GM12864 (cell line): ENCODE data around the gene CIDEA.

ENCODE experiments used
- DNase-seq: peaks from one replicate; pipeline ENCODE4 v3.0.0-alpha.2; 2011; ENCODE audit warnings: low read depth
- H3K4me3 ChIP-seq: 2 replicates; pipeline ENCODE4 v1.5.1; 2011; ENCODE audit warnings: mild to moderate bottlenecking, low read depth, low read length, control low read depth
- TF ChIP-seq, protein P1 (sequence below): IDR thresholded peaks from 2 replicates; pipeline ENCODE4 v1.5.1; 2011; ENCODE audit warnings: low read depth, mild to moderate bottlenecking, moderate library complexity, low read length, control low read depth, inconsistent platforms; ENCODE audit errors: missing control alignments

The CIDEA gene

DNA sequence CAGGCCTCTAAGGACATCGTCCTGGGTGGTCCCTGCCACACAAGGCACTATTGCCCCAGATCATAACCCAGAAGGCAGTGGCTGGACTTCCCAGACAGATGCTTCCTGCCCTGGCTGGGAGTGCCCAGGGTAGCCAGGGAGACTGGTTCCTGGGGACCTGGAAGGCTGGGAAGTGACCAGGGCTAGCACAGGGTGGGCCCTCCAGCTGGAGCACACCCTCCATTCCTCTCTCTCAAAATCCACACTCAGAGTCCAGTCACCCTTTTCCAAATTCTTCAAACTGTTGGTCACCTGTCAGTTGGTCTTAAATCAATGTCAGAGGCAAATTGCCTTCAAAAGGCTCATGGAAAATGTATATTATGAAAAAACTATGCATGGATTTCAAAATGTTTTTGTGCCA lies 42.3 kb downstream of the CIDEA start:
- TF ChIP-seq, protein P1, sequence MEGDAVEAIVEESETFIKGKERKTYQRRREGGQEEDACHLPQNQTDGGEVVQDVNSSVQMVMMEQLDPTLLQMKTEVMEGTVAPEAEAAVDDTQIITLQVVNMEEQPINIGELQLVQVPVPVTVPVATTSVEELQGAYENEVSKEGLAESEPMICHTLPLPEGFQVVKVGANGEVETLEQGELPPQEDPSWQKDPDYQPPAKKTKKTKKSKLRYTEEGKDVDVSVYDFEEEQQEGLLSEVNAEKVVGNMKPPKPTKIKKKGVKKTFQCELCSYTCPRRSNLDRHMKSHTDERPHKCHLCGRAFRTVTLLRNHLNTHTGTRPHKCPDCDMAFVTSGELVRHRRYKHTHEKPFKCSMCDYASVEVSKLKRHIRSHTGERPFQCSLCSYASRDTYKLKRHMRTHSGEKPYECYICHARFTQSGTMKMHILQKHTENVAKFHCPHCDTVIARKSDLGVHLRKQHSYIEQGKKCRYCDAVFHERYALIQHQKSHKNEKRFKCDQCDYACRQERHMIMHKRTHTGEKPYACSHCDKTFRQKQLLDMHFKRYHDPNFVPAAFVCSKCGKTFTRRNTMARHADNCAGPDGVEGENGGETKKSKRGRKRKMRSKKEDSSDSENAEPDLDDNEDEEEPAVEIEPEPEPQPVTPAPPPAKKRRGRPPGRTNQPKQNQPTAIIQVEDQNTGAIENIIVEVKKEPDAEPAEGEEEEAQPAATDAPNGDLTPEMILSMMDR: no peak
- no peak overlapping the region for H3K4me3 ChIP-seq
- no peak for DNase-seq

DNA sequence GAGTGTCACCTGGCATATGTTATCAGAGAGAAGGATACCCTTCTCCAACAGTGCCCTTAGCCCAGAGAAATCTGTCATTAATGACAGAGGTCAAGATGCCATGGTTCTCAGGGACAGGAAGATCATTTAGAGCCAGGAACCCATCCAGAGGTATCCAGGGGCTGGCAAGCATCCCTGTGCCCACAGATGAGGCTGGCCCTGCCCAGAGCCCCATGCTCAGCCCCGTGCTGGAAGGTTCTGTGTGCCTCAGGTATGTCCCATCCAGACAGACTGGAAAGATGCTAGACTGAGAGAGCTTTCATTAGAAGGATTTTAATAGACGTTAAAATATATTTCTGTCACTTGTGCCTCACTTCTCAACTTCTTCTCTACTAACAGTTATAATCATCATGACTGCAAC lies 45.7 kb downstream of the CIDEA start:
- no peak for DNase-seq
- H3K4me3 ChIP-seq: no peak overlapping the region
- TF ChIP-seq, protein P1: no peak

DNA sequence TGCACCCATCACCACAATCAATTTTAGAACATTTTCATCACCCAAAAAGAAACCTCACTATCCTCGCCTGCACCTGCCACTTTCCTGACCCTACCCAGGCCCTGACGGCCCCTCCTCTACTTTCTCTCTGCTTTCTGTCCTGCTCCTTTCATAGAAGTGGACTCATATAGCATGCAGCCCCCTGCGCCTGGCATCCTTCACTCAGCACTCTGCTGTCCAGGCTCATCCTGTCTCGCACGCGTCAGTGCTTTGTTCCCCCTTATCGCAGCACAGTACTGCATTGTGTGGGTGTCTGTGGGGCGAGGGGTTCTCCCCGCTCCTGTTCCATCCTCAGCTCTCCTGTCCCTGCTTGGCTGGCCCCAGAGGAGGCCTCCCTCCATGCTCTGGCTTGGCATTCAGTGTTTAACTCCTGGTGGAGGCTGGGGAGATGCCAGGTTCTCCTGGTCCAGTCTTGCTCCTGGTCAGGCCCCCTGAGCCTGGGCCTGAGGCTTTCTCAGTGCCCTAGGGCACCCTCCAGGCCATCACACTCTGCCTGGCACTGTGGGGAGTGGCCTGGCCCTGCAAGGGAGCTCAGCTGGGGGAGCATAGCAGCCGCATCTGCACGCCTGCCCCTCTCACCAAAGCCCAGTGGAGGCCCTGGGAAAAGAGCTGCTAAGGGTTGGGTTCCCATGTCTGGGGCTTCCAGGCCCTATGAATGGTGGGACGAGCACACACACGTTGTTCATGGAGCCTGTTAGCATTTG lies 47.3 kb downstream of the CIDEA start:
- TF ChIP-seq, protein P1: no peak
- DNase-seq: no peak
- no peak overlapping the region for H3K4me3 ChIP-seq

DNA sequence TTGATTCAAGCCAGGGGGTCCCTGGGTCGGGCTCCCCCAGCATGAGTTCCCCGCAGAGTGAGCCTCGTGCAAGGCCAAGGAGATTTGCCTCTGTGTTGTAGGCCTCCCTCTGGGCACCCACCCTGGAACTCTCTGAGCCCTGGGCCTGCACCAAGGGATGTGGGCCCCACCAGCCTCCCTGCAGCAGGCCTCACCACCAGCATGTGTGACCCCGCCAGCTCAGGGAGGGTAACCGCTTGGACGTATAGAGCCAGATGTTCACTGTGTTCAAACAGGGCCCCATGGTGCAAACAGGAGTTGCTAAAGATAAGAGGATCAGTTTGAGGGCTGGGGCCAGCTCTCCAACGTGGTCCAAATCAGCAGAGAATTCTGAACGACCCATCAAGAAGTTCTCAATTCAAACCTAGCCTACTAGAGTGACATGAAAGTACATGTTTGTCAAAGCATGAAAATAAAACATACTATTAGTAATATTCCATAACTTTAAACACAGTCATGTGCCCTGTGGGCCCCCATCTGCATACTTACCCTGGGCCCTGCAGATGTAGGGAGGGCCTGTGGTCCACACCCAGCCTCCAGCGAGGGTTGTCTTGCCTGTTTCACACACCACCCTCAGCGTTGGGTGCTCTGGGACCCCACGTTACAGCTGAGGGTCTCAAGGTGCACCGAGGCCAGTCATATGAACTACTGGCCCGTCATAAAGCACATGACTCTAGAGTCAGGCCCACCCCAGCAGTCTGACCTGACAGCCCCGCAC lies 48.4 kb downstream of the CIDEA start:
- TF ChIP-seq, protein P1: no peak
- H3K4me3 ChIP-seq: no peak overlapping the region
- no peak for DNase-seq

DNA sequence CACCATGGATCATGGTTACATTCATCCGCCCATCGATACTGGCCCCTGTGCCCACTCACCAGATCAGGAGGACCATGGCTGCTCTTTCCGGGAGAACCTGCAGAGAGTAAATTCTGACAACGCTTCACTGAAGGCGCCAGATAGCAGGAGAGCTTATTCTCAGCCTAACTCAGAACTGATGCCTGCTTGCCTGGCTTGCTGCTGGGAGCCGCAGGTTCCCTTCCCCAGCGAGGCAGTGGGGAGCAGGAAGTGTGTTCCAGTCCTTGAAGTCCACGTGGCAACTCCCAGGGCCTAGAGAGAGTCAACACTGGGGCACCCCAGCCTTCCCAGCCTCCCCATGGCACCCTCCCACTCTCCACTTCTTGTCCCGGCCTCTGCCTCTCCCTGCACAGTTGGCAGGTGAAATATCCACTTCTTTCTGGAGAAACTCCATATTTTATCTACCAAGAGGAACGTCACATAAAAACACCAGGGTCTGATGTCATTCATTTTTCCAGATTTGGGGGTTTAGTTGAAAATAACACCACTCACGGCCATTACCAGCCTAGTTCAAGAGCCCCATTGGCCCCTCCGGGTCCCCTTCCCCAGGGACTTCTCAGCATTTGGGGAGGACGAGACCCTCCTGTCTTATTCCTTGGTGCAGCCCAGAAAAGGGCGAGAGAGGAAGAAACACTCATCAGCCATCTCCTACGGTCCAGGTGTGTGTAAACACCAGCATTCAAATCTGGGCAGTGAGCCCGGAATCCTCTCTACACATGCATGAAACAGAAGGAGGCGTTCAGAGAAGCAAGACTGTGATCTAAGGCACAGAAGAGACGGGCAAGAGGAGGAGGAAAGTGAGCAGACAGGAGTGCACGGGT lies 50.4 kb downstream of the CIDEA start:
- H3K4me3 ChIP-seq: no peak overlapping the region
- DNase-seq: no peak
- TF ChIP-seq, protein P1: no peak

DNA sequence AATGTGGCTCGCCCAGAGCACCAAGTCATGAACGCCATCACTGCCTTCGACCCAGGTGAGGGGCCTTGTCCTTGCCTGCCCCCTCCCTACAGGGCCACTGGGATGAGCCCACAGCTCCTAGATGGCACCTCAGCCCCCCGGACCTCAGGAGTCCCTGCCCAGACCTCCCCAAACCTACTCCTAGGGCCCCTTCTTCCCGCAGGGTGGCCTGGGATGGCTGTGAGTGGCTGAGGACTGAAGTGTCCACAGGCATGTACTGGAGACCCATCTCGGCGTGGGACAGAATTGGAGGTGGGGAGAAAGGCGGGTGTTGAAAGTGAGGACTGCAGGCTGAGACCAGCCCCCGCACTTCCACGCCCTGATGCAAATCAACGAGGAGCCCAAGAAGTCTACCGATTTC lies 51.0 kb downstream of the CIDEA start:
- TF ChIP-seq, protein P1: no peak
- no peak overlapping the region for H3K4me3 ChIP-seq

More for the DNA sequence above, 51.0 kb downstream of the CIDEA start:
- no peak for DNase-seq
